SK-N-SH (cell line): ENCODE results near the gene ZNF81. TPM values are rescaled to one million over a fixed set of nuclear protein-coding genes. Genes with fewer than 3 reads are reported as not detected.

Source experiments
- CTCF ChIA-PET: fragments of 300-600, 350-600 bp; formaldehyde crosslinking; extraction: SDS; loops from one replicate; lab custom pipeline; 2021; lab: Yijun Ruan, JAX
- POLR2A ChIA-PET: fragments of 350-600 bp; sonication (Branson Sonifier 250); formaldehyde crosslinking; extraction: SDS; loops from one replicate; lab custom pipeline; 2020; ENCODE audit warnings: antibody characterized with exemption, inconsistent platforms; lab: Yijun Ruan, JAX
- DNase-seq: peaks from one replicate; pipeline ENCODE4 v3.0.0; 2012
- H2AFZ ChIP-seq: fragments of 200-600 bp; sonication (generic); 2 replicates; pipeline ENCODE4 v1.8.1; 2016; ENCODE audit warnings: antibody characterized with exemption, mild to moderate bottlenecking, low read depth
- H3F3A ChIP-seq: fragments of 200-600 bp; sonication (generic); replicated peaks from 2 replicates; pipeline ENCODE3; 2016; ENCODE audit warnings: antibody characterized with exemption, mild to moderate bottlenecking; ENCODE audit not compliant: insufficient read depth
- H3K27ac ChIP-seq, 2 experiments: fragments of 200-500 bp in 1 of 2; fragments of 200-600 bp in 1 of 2; sonication (Bioruptor generic) in 1 of 2; sonication (generic), shearing (Covaris generic) in 1 of 2; 2 replicates each; pipeline versions ENCODE4 v1.5.1 to v1.6.1; 2014 to 2016; ENCODE audit warnings: low read depth in 2 of 2, inconsistent platforms in 1 of 2, low read length in 1 of 2, mild to moderate bottlenecking in 1 of 2, mixed read lengths in 1 of 2
- H3K27me3 ChIP-seq: fragments of 200-600 bp; sonication (generic), shearing (Covaris generic); 2 replicates; pipeline ENCODE4 v1.6.1; 2016; ENCODE audit warnings: mixed run types; ENCODE audit not compliant: insufficient read depth
- H3K36me3 ChIP-seq, 2 experiments: fragments of 200-500 bp in 1 of 2; fragments of 200-600 bp in 1 of 2; sonication (Bioruptor generic) in 1 of 2; sonication (generic) in 1 of 2; replicated peaks in 1 of 2; 2 replicates each; pipeline versions ENCODE3 to v1.5.1; 2014 to 2016; ENCODE audit warnings: low read length in 1 of 2, mild to moderate bottlenecking in 1 of 2; ENCODE audit not compliant: insufficient read depth in 2 of 2, control insufficient read depth in 1 of 2
- H3K4me1 ChIP-seq, 2 experiments: fragments of 200-500 bp in 1 of 2; fragments of 200-600 bp in 1 of 2; sonication (Bioruptor generic) in 1 of 2; sonication (generic), shearing (Covaris generic) in 1 of 2; 2 replicates each; pipeline versions ENCODE4 v1.5.1 to v1.6.1; 2014 to 2016; ENCODE audit warnings: low read depth in 1 of 2, low read length in 1 of 2, mixed run types in 1 of 2; ENCODE audit not compliant: insufficient read depth in 2 of 2, control insufficient read depth in 1 of 2
- H3K4me2 ChIP-seq: fragments of 200-600 bp; sonication (generic), shearing (Covaris generic); 2 replicates; pipeline ENCODE4 v1.6.1; 2017; ENCODE audit warnings: mixed run types
- H3K4me3 ChIP-seq, 2 experiments: fragments of 200-500 bp in 1 of 2; fragments of 200-600 bp in 1 of 2; sonication (Bioruptor generic) in 1 of 2; sonication (generic), shearing (Covaris generic) in 1 of 2; 2 replicates each; pipeline versions ENCODE4 v1.5.1 to v1.8.1; 2014 to 2016; ENCODE audit warnings: low read depth in 2 of 2, inconsistent platforms in 1 of 2, low read length in 1 of 2, mild to moderate bottlenecking in 1 of 2, mixed read lengths in 1 of 2, moderate library complexity in 1 of 2
- H3K79me2 ChIP-seq: fragments of 200-600 bp; sonication (generic); 2 replicates; pipeline ENCODE4 v1.8.1; 2017; ENCODE audit warnings: mild to moderate bottlenecking; ENCODE audit not compliant: insufficient read depth
- H3K9ac ChIP-seq: fragments of 200-600 bp; sonication (generic); 2 replicates; pipeline ENCODE4 v1.6.1; 2017; ENCODE audit warnings: mixed run types
- H3K9me2 ChIP-seq: fragments of 200-600 bp; sonication (generic); 2 replicates; pipeline ENCODE4 v1.6.1; 2017; ENCODE audit warnings: mixed run types
- H3K9me3 ChIP-seq: fragments of 200-600 bp; sonication (generic); 2 replicates; pipeline ENCODE4 v1.6.1; 2017; ENCODE audit warnings: mixed run types, mild to moderate bottlenecking, moderate library complexity
- H4K20me1 ChIP-seq: fragments of 200-600 bp; sonication (generic); 2 replicates; pipeline ENCODE4 v1.6.1; 2017; ENCODE audit warnings: mild to moderate bottlenecking, mixed run types; ENCODE audit not compliant: insufficient read depth
- ELF1 ChIP-seq: IDR thresholded peaks from 2 replicates; pipeline ENCODE4 v1.4.0; 2012
- EP300 ChIP-seq, 2 experiments: IDR thresholded peaks; 2 replicates each; pipeline versions ENCODE4 v1.4.0 to v1.6.1; 2012; ENCODE audit warnings: borderline replicate concordance in 1 of 2, low read depth in 1 of 2, low read length in 1 of 2
- EZH2phosphoT487 ChIP-seq: fragments of 200-600 bp; sonication (generic); IDR thresholded peaks from 2 replicates; pipeline ENCODE4 v1.6.1; 2017; ENCODE audit warnings: low read depth, mixed run types, mild to moderate bottlenecking, antibody characterized with exemption, moderate library complexity, borderline replicate concordance
- FOSL2 ChIP-seq: IDR thresholded peaks from 2 replicates; pipeline ENCODE4 v1.4.0; 2012; ENCODE audit warnings: low read depth, mild to moderate bottlenecking, moderate library complexity, borderline replicate concordance
- GABPA ChIP-seq: IDR thresholded peaks from 2 replicates; pipeline ENCODE4 v1.4.0; 2012; ENCODE audit warnings: low read depth, mild to moderate bottlenecking
- MEF2A ChIP-seq: IDR thresholded peaks from 2 replicates; pipeline ENCODE4 v1.4.0; 2012; ENCODE audit warnings: low read depth, borderline replicate concordance
- NRF1 ChIP-seq: IDR thresholded peaks from 2 replicates; pipeline ENCODE4 v1.6.1; 2012; ENCODE audit warnings: low read depth, mild to moderate bottlenecking, low read length
- PBX3 ChIP-seq: IDR thresholded peaks from 2 replicates; pipeline ENCODE4; 2012
- POLR2AphosphoS5 ChIP-seq: IDR thresholded peaks from 2 replicates; pipeline ENCODE4 v1.6.1; 2012; ENCODE audit warnings: low read depth, low read length
- REST ChIP-seq: IDR thresholded peaks from 2 replicates; pipeline ENCODE4 v1.6.1; 2012; ENCODE audit warnings: mild to moderate bottlenecking, low read depth, low read length, moderate library complexity
- RXRA ChIP-seq: IDR thresholded peaks from 2 replicates; pipeline ENCODE4 v1.4.0; 2012; ENCODE audit warnings: low read depth, mild to moderate bottlenecking, borderline replicate concordance
- SMC3 ChIP-seq: IDR thresholded peaks from 2 replicates; pipeline ENCODE4 v1.6.1; 2012; ENCODE audit warnings: low read depth, low read length, improper control_type of control experiment
- TAF1 ChIP-seq: IDR thresholded peaks from 2 replicates; pipeline ENCODE4 v1.6.1; 2012; ENCODE audit warnings: low read depth, mild to moderate bottlenecking, low read length, moderate library complexity, borderline replicate concordance
- TCF12 ChIP-seq: IDR thresholded peaks from 2 replicates; pipeline ENCODE4 v1.4.0; 2012
- TEAD4 ChIP-seq: IDR thresholded peaks from 2 replicates; pipeline ENCODE4 v1.4.0; 2012; ENCODE audit warnings: mild to moderate bottlenecking, borderline replicate concordance; ENCODE audit not compliant: insufficient read depth
- YY1 ChIP-seq: IDR thresholded peaks from 2 replicates; pipeline ENCODE4 v1.4.0; 2012; ENCODE audit warnings: low read depth, mild to moderate bottlenecking
- WGBS: methylation state at CpG from one replicate; pipeline ENCODE4 v1.1.6; 2017; ENCODE audit warnings: low lambda C conversion rate; 5-methylcytosine and 5-hydroxymethylcytosine counted together
- polyA plus RNA-seq, 3 experiments: library from polyadenylated mRNA; depleted of rRNA; stranded (reverse); fragments of >200 nt; gene quantifications; 2 replicates each; pipeline ENCODE4 v1.2.3, GENCODE V29; 2012
- TF ChIP-seq, protein P1 (sequence below): IDR thresholded peaks from 2 replicates; pipeline ENCODE4 v1.4.0; 2012; ENCODE audit warnings: low read depth
- TF ChIP-seq, protein P2 (sequence below): IDR thresholded peaks from 2 replicates; pipeline ENCODE4 v1.4.0; 2012; ENCODE audit warnings: low read depth, borderline replicate concordance
- TF ChIP-seq, protein P3 (sequence below): fragments of 200-600 bp; sonication (generic); IDR thresholded peaks from 2 replicates; pipeline ENCODE4 v1.6.1; 2017; ENCODE audit warnings: antibody characterized with exemption, mild to moderate bottlenecking, moderate library complexity

ZNF81 gene
- polyA plus RNA-seq, 1 of the 3 experiments (the other 2 are of a cell fraction): 3.5 TPM

- no peak for DNase-seq
- peaks cover 6 to 12% of the 10 kb centered on the region in 2 experiments for H3K36me3 ChIP-seq
- no peak overlapping the region for H2AFZ ChIP-seq
- no peak overlapping the region for H3K4me3 ChIP-seq
- H3F3A ChIP-seq: no peaks in the 10 kb centered on the region
- 92% methylated on average over 2 of the region's 2 CpGs for WGBS
- TF ChIP-seq, protein P1, sequence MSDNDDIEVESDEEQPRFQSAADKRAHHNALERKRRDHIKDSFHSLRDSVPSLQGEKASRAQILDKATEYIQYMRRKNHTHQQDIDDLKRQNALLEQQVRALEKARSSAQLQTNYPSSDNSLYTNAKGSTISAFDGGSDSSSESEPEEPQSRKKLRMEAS: no peak
- TF ChIP-seq MEF2A (no peak), NRF1 (no peak), FOSL2 (no peak), EZH2phosphoT487 (no peak), PBX3 (no peak), GABPA (no peak), ELF1 (no peak), REST (no peak), SMC3 (no peak), POLR2AphosphoS5 (no peak), RXRA (no peak), YY1 (no peak), TAF1 (no peak), EP300 (IDR thresholded peaks at IDR 0.05; ENCODE audit: borderline replicate concordance in 1 of 2, low read depth in 1 of 2, low read length in 1 of 2) (no peak), TCF12 (no peak), TEAD4 (no peak)
- TF ChIP-seq, protein P2, sequence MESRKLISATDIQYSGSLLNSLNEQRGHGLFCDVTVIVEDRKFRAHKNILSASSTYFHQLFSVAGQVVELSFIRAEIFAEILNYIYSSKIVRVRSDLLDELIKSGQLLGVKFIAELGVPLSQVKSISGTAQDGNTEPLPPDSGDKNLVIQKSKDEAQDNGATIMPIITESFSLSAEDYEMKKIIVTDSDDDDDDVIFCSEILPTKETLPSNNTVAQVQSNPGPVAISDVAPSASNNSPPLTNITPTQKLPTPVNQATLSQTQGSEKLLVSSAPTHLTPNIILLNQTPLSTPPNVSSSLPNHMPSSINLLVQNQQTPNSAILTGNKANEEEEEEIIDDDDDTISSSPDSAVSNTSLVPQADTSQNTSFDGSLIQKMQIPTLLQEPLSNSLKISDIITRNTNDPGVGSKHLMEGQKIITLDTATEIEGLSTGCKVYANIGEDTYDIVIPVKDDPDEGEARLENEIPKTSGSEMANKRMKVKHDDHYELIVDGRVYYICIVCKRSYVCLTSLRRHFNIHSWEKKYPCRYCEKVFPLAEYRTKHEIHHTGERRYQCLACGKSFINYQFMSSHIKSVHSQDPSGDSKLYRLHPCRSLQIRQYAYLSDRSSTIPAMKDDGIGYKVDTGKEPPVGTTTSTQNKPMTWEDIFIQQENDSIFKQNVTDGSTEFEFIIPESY: no peak
- TF ChIP-seq, protein P3, sequence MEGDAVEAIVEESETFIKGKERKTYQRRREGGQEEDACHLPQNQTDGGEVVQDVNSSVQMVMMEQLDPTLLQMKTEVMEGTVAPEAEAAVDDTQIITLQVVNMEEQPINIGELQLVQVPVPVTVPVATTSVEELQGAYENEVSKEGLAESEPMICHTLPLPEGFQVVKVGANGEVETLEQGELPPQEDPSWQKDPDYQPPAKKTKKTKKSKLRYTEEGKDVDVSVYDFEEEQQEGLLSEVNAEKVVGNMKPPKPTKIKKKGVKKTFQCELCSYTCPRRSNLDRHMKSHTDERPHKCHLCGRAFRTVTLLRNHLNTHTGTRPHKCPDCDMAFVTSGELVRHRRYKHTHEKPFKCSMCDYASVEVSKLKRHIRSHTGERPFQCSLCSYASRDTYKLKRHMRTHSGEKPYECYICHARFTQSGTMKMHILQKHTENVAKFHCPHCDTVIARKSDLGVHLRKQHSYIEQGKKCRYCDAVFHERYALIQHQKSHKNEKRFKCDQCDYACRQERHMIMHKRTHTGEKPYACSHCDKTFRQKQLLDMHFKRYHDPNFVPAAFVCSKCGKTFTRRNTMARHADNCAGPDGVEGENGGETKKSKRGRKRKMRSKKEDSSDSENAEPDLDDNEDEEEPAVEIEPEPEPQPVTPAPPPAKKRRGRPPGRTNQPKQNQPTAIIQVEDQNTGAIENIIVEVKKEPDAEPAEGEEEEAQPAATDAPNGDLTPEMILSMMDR: no peak
- H3K4me2 ChIP-seq: no peak overlapping the region
- no peaks in the 10 kb centered on the region for H3K4me1 ChIP-seq
- H3K9me3 ChIP-seq: no peaks in the 10 kb centered on the region
- no peaks in the 10 kb centered on the region for H4K20me1 ChIP-seq
- H3K9me2 ChIP-seq: no peaks in the 10 kb centered on the region
- no peaks in the 10 kb centered on the region for H3K79me2 ChIP-seq
- no peak overlapping the region for H3K9ac ChIP-seq
- ChIA-PET POLR2A (no interaction called here), CTCF (interaction anchor here (0.8 to 1.4 kb wide), 3 partner anchors 13 to 164 kb away, joined by 4 read pairs; no protein-coding TSS in a partner anchor)
- H3K27ac ChIP-seq: no peak overlapping the region
- no peaks in the 10 kb centered on the region for H3K27me3 ChIP-seq
Observed at GRCh38 chrX:47863187-47863586, 26.5 kb downstream of the ZNF81 start.
